Psoas muscle (tissue), 8 donors: ENCODE measurements around the gene USP5. TPM values are rescaled to one million over a fixed set of nuclear protein-coding genes. Genes with fewer than 3 reads are reported as not detected.
"Not testable (repeated sequence)": the region's sequence is repeated elsewhere in the genome, so short reads cannot be mapped to it uniquely, and the experiment has no call there.

Experiments used
- ATAC-seq, 4 donors: fragments of 200-7000 bp; cut with Tn5 transposase; one replicate each; pipeline ENCODE4 v1.9.1; 2020; ENCODE audit warnings: moderate library complexity in 3 of 4, mild to moderate bottlenecking in 2 of 4
- DNase-seq, 2 donors: peaks; one replicate each; pipeline ENCODE4 v3.0.0-alpha.2; 2020
- H3K27ac ChIP-seq: fragments of 200-600 bp; one replicate; pipeline ENCODE4 v1.8.0; 2022
- H3K27me3 ChIP-seq, 3 donors: fragments of 200-600 bp in 1 of 3; one replicate each; pipeline versions ENCODE4 v1.6.1 to v1.8.0; 2013 to 2022; ENCODE audit warnings: low read length in 2 of 3, mild to moderate bottlenecking in 2 of 3, moderate library complexity in 1 of 3; ENCODE audit not compliant: insufficient read depth in 3 of 3
- H3K36me3 ChIP-seq, 2 donors: fragments of 200-600 bp in 1 of 2; one replicate each; pipeline versions ENCODE4 v1.6.1 to v1.8.0; 2013 to 2022; ENCODE audit warnings: low read depth in 1 of 2, mild to moderate bottlenecking in 1 of 2, moderate library complexity in 1 of 2; ENCODE audit not compliant: insufficient read depth in 1 of 2
- H3K4me1 ChIP-seq: fragments of 200-600 bp; one replicate; pipeline ENCODE4 v1.8.0; 2022
- H3K4me3 ChIP-seq: fragments of 200-600 bp; one replicate; pipeline ENCODE4 v1.8.0; 2022; ENCODE audit warnings: mild to moderate bottlenecking
- H3K9me3 ChIP-seq: fragments of 200-600 bp; one replicate; pipeline ENCODE4 v1.8.0; 2022
- CTCF ChIP-seq: fragments of 200-600 bp; IDR thresholded peaks from one replicate; pipeline ENCODE4 v1.8.0; 2022; ENCODE audit warnings: antibody characterized with exemption
- WGBS, 3 donors: extraction: QIAGEN DNeasy Blood & Tissue Kit; methylation state at CpG; one replicate each; pipeline versions ENCODE4 v1.1.6 to v1.1.7; 2013; 5-methylcytosine and 5-hydroxymethylcytosine counted together
- intact Hi-C, 2 donors: fragments of 100-400 bp; cut with DNase I; formaldehyde crosslinking; loops; one replicate each; pipeline versions ENCODE4 v1.11.0 to v1.14.2; 2022
- polyA plus RNA-seq, 3 donors: library from polyadenylated mRNA; stranded (reverse); fragments of 200-250 nt; gene quantifications; one replicate each; pipeline ENCODE4 v1.2.3, GENCODE V29; 2013
- total RNA-seq, 4 donors: library from RNA; stranded (reverse); fragmentation: NEBNext Ultra II Directional in 2 of 4; extraction: Animal tissue kit (Norgen Biotek cat#: 25700) in 2 of 4; gene quantifications; one replicate each; pipeline versions ENCODE4 v1.2.1 to v1.2.4, GENCODE V29; 2021 to 2023
- donor health status: healthy with polysubstance abuse.
- donor health status: DM: no; HTN: no; CAD: no; lungs with moderate emphysema.
- donor health status: Bipolar disorder and iron deficiency.
- donor health status: healthy.
- donor health status: DM: yes; HTN: yes; CAD: no.
- donor health status: DM: no; HTN: no; CAD: no.
- donor health status: DM: no; HTN: no; CAD: no.
- donor health status: DM: yes; HTN: yes; CAD: no.

USP5 gene
- total and polyA plus RNA-seq, 7 donors: 43.1 to 127 (median 98.1) TPM

GRCh38 chr12:6883252-6883651 is 31.3 kb downstream of the USP5 start:
- Histone ChIP-seq H3K27ac (no peak overlapping the region), H3K9me3 (no peaks in the 10 kb centered on the region), H3K27me3 (no peaks in the 10 kb centered on the region), H3K4me1 (no peaks in the 10 kb centered on the region), H3K4me3 (no peak overlapping the region), H3K36me3 (peaks cover 0 to 20% of the 10 kb centered on the region in 2 donors)
- no peak for TF ChIP-seq CTCF
- no peak for DNase-seq
- WGBS, 3 donors: 92 to 96% (median 95%) methylated on average over 5 of the region's 5 CpGs
- intact Hi-C loops: no loop called here
- no peak for ATAC-seq

DNA sequence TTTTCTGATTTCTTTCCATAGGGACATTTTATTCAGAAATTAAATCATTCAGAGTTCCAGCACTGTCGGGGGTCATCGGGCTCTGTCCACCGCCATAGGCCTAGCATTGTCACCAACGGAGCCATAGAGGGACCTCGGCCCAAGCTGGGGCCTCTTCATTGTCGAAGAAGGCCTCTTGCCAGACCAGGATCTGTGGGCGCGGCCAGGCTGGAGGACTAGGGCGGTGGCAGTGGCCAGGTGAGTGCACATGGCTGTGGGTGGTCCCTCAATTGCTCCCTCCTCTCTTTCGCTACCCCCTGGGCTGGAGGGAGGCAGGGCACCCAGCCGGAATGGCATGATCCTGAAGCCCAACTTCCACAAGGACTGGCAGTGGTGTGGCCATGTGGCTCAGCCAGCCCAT is 31.7 kb downstream of the USP5 start:
- no peaks in the 10 kb centered on the region for H3K9me3 ChIP-seq
- no peak overlapping the region for H3K4me3 ChIP-seq
- H3K27ac ChIP-seq: no peak overlapping the region
- H3K27me3 ChIP-seq: no peaks in the 10 kb centered on the region
- DNase-seq (no peak), ATAC-seq (no peak)
- peaks cover 0 to 20% of the 10 kb centered on the region in 2 donors for H3K36me3 ChIP-seq
- no peaks in the 10 kb centered on the region for H3K4me1 ChIP-seq
- no peak for TF ChIP-seq CTCF
- 94 to 95% (median 95%) methylated on average over 11 of the region's 11 CpGs for WGBS, 3 donors
- intact Hi-C loops: no loop called here

- WGBS, 3 donors: 72 to 79% (median 75%) methylated on average over 21 to 22 of the region's 22 CpGs
- DNase-seq: no peak
Measured at GRCh38 chr12:6884539-6884938, 32.6 kb downstream of the USP5 start.

DNA sequence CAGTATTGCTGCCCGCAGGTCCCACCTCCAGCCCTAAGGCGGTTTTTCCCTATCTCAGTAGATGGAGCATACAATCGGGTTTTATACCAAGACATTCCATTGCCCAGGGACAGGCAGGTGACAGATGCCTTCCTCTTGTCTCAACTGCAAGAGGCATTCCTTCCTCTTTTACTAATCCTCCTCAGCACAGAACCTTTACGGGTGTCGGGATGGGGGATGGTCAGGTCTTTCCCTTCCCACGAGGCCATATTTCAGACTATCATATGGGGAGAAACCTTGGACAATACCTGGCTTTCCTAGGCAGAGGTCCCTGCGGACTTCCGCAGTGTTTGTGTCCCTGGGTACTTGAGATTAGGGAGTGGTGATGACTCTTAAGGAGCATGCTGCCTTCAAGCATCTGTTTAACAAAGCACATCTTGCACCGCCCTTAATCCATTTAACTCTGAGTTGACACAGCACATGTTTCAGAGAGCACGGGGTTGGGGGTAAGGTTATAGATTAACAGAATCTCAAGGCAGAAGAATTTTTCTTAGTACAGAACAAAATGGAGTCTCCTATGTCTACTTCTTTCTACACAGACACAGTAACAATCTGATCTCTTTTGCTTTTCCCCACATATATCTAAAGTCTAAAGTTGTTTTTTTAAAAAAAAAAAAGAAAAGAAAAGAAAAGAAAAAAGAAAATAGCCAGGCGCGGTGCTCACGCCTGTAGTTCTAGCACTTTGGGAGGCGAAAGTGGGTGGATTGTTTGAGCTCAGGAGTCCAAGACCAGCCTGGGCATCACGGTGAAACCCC is 34.5 kb downstream of the USP5 start:
- H3K27ac ChIP-seq, H3K4me1 ChIP-seq, H3K4me3 ChIP-seq, H3K9me3 ChIP-seq, H3K27me3 ChIP-seq, intact Hi-C loops, DNase-seq, ATAC-seq: not testable (repeated sequence)
- H3K36me3 ChIP-seq: peaks cover 0 to 20% of the 10 kb centered on the region in 2 donors
- 76 to 79% (median 78%) methylated on average over 12 of the region's 15 CpGs for WGBS, 3 donors

More at GRCh38 chr12:6884539-6884938, 32.6 kb downstream of the USP5 start:
- intact Hi-C loops: no loop called here
- no peaks in the 10 kb centered on the region for H3K4me1 ChIP-seq
- H3K36me3 ChIP-seq: peaks cover 0 to 20% of the 10 kb centered on the region in 2 donors
- no peak overlapping the region for H3K4me3 ChIP-seq
- H3K27me3 ChIP-seq: no peaks in the 10 kb centered on the region
- H3K9me3 ChIP-seq: no peaks in the 10 kb centered on the region
- TF ChIP-seq CTCF: no peak
- H3K27ac ChIP-seq: no peak overlapping the region
- no peak for ATAC-seq

GRCh38 chr12:6887460-6887859 is 35.5 kb downstream of the USP5 start:
- no peak overlapping the region for H3K4me3 ChIP-seq
- H3K27ac ChIP-seq: no peak overlapping the region
- H3K36me3 ChIP-seq: peaks cover 0 to 20% of the 10 kb centered on the region in 2 donors
- no peaks in the 10 kb centered on the region for H3K4me1 ChIP-seq
- TF ChIP-seq CTCF: no peak
- no peaks in the 10 kb centered on the region for H3K27me3 ChIP-seq
- intact Hi-C loops: no loop called here
- ATAC-seq (no peak), DNase-seq (no peak)
- no peaks in the 10 kb centered on the region for H3K9me3 ChIP-seq
- 85 to 91% (median 88%) methylated on average over 8 of the region's 8 CpGs for WGBS, 3 donors
